Measurements from ENCODE around the gene SMARCD1.

Gene SMARCD1

GRCh38 chr12:50057896-50058670, 27.1 kb upstream of the SMARCD1 start:
- DNase-seq, result no peak

- no peak for DNase-seq
Observed at GRCh38 chr12:50058743-50059312, 26.3 kb upstream of the SMARCD1 start.

GRCh38 chr12:50059440-50060119, 25.6 kb upstream of the SMARCD1 start:
- DNase-seq, result peak; percentile 34

- no peak for DNase-seq
Observed at GRCh38 chr12:50060120-50060468, 25.0 kb upstream of the SMARCD1 start.

- DNase-seq, result no peak
Observed at GRCh38 chr12:50061171-50061570, 24.0 kb upstream of the SMARCD1 start.

- no peak for DNase-seq
Observed at GRCh38 chr12:50061946-50062686, 23.0 kb upstream of the SMARCD1 start.

- no peak for DNase-seq
Observed at GRCh38 chr12:50062728-50063460, 22.2 kb upstream of the SMARCD1 start.

- no peak for DNase-seq
Observed at GRCh38 chr12:50065726-50066310, 19.3 kb upstream of the SMARCD1 start.

GRCh38 chr12:50066402-50066801, 18.7 kb upstream of the SMARCD1 start:
- DNase-seq, result no peak

GRCh38 chr12:50069069-50069468, 16.1 kb upstream of the SMARCD1 start:
- DNase-seq, result no peak

GRCh38 chr12:50069539-50069938, 15.6 kb upstream of the SMARCD1 start:
- no peak for DNase-seq

GRCh38 chr12:50070314-50071060, 14.7 kb upstream of the SMARCD1 start:
- DNase-seq, result peak; percentile 50

- no peak for DNase-seq
Observed at GRCh38 chr12:50072198-50072907, 12.8 kb upstream of the SMARCD1 start.

- no peak for DNase-seq
Observed at GRCh38 chr12:50073206-50073605, 11.9 kb upstream of the SMARCD1 start.

GRCh38 chr12:50073712-50074111, 11.4 kb upstream of the SMARCD1 start:
- no peak for DNase-seq

- DNase-seq, result peak; percentile 71
Observed at GRCh38 chr12:50074936-50075807, 10.0 kb upstream of the SMARCD1 start.

GRCh38 chr12:50075808-50076170, 9.4 kb upstream of the SMARCD1 start:
- DNase-seq, result no peak

GRCh38 chr12:50077099-50077498, 8.0 kb upstream of the SMARCD1 start:
- no peak for DNase-seq

- DNase-seq, result no peak
Observed at GRCh38 chr12:50078281-50078680, 6.9 kb upstream of the SMARCD1 start.

- DNase-seq, result no peak
Observed at GRCh38 chr12:50079771-50080170, 5.4 kb upstream of the SMARCD1 start.
